ENCODE results near the gene SNRPB. TPM values are rescaled to one million over a fixed set of nuclear protein-coding genes. Genes with fewer than 3 reads are reported as not detected.

SNRPB gene
- total RNA-seq, 1 experiment from 2014 or later: 393 TPM

GRCh38 chr20:2451939-2452732, 18.5 kb downstream of the SNRPB start:
- in situ Hi-C loops (cut with HindIII; ENCODE audit: low pct_unique_long_range_greater_than_20kb, low sequenced_read_pairs) (no loop called here), intact Hi-C loops (cut with micrococcal nuclease; ENCODE audit: unreplicated experiment) (loop anchor here (1.0 to 10.0 kb wide), 3 partner anchors 35 to 487 kb away; no protein-coding TSS in a partner anchor)
- ChIA-PET CTCF (interaction anchor here (1.6 kb wide), 1 partner anchor 244 kb away, joined by 10 read pairs; no protein-coding TSS in a partner anchor), POLR2A (interaction anchor here (0.5 kb wide), 2 partner anchors 253 to 966 kb away, joined by 3 to 7 read pairs; no protein-coding TSS in a partner anchor)
- Histone ChIP-seq H3K4me1 (ENCODE audit: control insufficient read depth, insufficient read depth, low read length) (no peaks in the 10 kb centered on the region), H3K4me3 (ENCODE audit: low read depth in 2 of 2, low read length in 2 of 2) (no peak overlapping the region), H3K9me3 (ENCODE audit: control insufficient read depth, insufficient read depth, low read depth, low read length) (no peaks in the 10 kb centered on the region), H3K27ac (ENCODE audit: low read length) (no peak overlapping the region), H3K36me3 (ENCODE audit: control insufficient read depth, insufficient read depth, low read length) (no peaks in the 10 kb centered on the region), H3K27me3 (ENCODE audit: control insufficient read depth, insufficient read depth, low read length) (peaks cover 5% of the 10 kb centered on the region; the same call in 1 of the 2 replicates)
- DNase-seq (ENCODE audit: low read depth, low spot score): peak; percentile 54
- peak; percentile 85 for ATAC-seq
- BruUV-seq (replicated peaks): no TSS peak
- TF ChIP-seq CTCF (IDR thresholded peaks at IDR 0.05) (peak; percentile 95), POLR2AphosphoS5 (IDR thresholded peaks at IDR 0.05; ENCODE audit: low read depth, low read length) (no peak)

- Histone ChIP-seq H3K9me3 (ENCODE audit: control insufficient read depth, insufficient read depth, low read depth, low read length) (no peaks in the 10 kb centered on the region), H3K27me3 (ENCODE audit: control insufficient read depth, insufficient read depth, low read length) (peaks cover 5% of the 10 kb centered on the region; the same call in 1 of the 2 replicates), H3K4me1 (ENCODE audit: control insufficient read depth, insufficient read depth, low read length) (no peaks in the 10 kb centered on the region), H3K27ac (ENCODE audit: low read length) (no peak overlapping the region), H3K4me3 (ENCODE audit: low read depth in 2 of 2, low read length in 2 of 2) (no peak overlapping the region), H3K36me3 (ENCODE audit: control insufficient read depth, insufficient read depth, low read length) (no peaks in the 10 kb centered on the region)
- DNase-seq (ENCODE audit: low read depth, low spot score) (no peak), ATAC-seq (no peak)
- ChIA-PET CTCF (interaction anchor here (1.6 kb wide), 1 partner anchor 244 kb away, joined by 10 read pairs; no protein-coding TSS in a partner anchor), POLR2A (interaction anchor here (0.5 kb wide), 1 partner anchor 966 kb away, joined by 3 read pairs; no protein-coding TSS in a partner anchor)
- in situ Hi-C loops (cut with HindIII; ENCODE audit: low pct_unique_long_range_greater_than_20kb, low sequenced_read_pairs) (no loop called here), intact Hi-C loops (cut with micrococcal nuclease; ENCODE audit: unreplicated experiment) (loop anchor here (5.0 to 10.0 kb wide), 2 partner anchors 34 to 487 kb away; no protein-coding TSS in a partner anchor)
- no TSS peak for BruUV-seq (replicated peaks)
- TF ChIP-seq, protein P1, sequence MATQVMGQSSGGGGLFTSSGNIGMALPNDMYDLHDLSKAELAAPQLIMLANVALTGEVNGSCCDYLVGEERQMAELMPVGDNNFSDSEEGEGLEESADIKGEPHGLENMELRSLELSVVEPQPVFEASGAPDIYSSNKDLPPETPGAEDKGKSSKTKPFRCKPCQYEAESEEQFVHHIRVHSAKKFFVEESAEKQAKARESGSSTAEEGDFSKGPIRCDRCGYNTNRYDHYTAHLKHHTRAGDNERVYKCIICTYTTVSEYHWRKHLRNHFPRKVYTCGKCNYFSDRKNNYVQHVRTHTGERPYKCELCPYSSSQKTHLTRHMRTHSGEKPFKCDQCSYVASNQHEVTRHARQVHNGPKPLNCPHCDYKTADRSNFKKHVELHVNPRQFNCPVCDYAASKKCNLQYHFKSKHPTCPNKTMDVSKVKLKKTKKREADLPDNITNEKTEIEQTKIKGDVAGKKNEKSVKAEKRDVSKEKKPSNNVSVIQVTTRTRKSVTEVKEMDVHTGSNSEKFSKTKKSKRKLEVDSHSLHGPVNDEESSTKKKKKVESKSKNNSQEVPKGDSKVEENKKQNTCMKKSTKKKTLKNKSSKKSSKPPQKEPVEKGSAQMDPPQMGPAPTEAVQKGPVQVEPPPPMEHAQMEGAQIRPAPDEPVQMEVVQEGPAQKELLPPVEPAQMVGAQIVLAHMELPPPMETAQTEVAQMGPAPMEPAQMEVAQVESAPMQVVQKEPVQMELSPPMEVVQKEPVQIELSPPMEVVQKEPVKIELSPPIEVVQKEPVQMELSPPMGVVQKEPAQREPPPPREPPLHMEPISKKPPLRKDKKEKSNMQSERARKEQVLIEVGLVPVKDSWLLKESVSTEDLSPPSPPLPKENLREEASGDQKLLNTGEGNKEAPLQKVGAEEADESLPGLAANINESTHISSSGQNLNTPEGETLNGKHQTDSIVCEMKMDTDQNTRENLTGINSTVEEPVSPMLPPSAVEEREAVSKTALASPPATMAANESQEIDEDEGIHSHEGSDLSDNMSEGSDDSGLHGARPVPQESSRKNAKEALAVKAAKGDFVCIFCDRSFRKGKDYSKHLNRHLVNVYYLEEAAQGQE (IDR thresholded peaks at IDR 0.05; ENCODE audit: insufficient read depth in 1 of 2, low read depth in 2 of 2, low read length in 1 of 2): no peak
Observed at GRCh38 chr20:2451422-2451821, 19.2 kb downstream of the SNRPB start.

DNA sequence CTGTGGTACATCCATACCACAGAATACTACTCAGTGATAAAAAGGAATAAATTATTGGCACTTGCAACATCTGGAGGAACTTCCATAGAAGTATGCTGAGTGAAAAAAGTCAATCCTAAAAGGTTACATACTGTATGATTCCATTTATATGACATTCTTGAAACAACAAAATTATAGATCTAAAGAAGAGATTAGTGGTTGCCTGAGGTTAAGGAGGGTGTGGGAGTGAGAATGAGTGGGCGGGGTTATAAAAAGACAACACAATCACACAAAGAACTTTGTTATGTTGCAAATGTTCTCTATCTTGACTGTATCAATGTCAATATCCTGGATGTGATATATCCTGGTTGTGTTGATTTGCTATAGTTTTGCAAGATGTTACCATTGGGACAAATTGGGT, 21.2 kb downstream of the SNRPB start:
- Histone ChIP-seq H3K36me3 (ENCODE audit: control insufficient read depth, insufficient read depth, low read length) (no peaks in the 10 kb centered on the region), H3K4me3 (ENCODE audit: low read depth in 2 of 2, low read length in 2 of 2) (no peak overlapping the region), H3K9me3 (ENCODE audit: control insufficient read depth, insufficient read depth, low read depth, low read length) (no peaks in the 10 kb centered on the region), H3K27me3 (ENCODE audit: control insufficient read depth, insufficient read depth, low read length) (peaks cover 5% of the 10 kb centered on the region), H3K27ac (ENCODE audit: low read length) (no peak overlapping the region), H3K4me1 (ENCODE audit: control insufficient read depth, insufficient read depth, low read length) (no peaks in the 10 kb centered on the region)
- no peak for TF ChIP-seq CTCF (IDR thresholded peaks at IDR 0.05)
- TF ChIP-seq, protein P1 (IDR thresholded peaks at IDR 0.05; ENCODE audit: insufficient read depth in 1 of 2, low read depth in 2 of 2, low read length in 1 of 2): no peak
- no peak for TF ChIP-seq POLR2AphosphoS5 (IDR thresholded peaks at IDR 0.05; ENCODE audit: low read depth, low read length)
- TF ChIP-seq SIN3A (IDR thresholded peaks at IDR 0.05; ENCODE audit: borderline replicate concordance, insufficient read depth, low read depth, low read length): no peak
- no peak for TF ChIP-seq TCF7L2 (IDR thresholded peaks at IDR 0.05; ENCODE audit: low read depth, low read length)
- in situ Hi-C loops (cut with HindIII; ENCODE audit: low pct_unique_long_range_greater_than_20kb, low sequenced_read_pairs): no loop called here
- intact Hi-C loops (cut with micrococcal nuclease; ENCODE audit: unreplicated experiment): no loop called here
- DNase-seq (ENCODE audit: low read depth, low spot score) (no peak), ATAC-seq (no peak)
- POLR2A ChIA-PET: no interaction called here
- CTCF ChIA-PET: no interaction called here
- no TSS peak for BruUV-seq (replicated peaks)
